ENCODE measurements around the gene NEB.

- TF ChIP-seq CREB1 (IDR thresholded peaks at IDR 0.05; ENCODE audit: low read depth) (no peak), REST (IDR thresholded peaks at IDR 0.05; ENCODE audit: low read depth) (no peak), TAF1 (IDR thresholded peaks at IDR 0.05; ENCODE audit: low read depth) (no peak), EP300 (IDR thresholded peaks at IDR 0.05; ENCODE audit: borderline replicate concordance) (no peak), RAD21 (IDR thresholded peaks at IDR 0.05; ENCODE audit: low read depth) (no peak), TEAD4 (IDR thresholded peaks at IDR 0.05) (no peak), USF1 (IDR thresholded peaks at IDR 0.05) (no peak), YY1 (IDR thresholded peaks at IDR 0.05; ENCODE audit: low read depth) (no peak), NFIC (IDR thresholded peaks at IDR 0.05) (no peak), MAX (IDR thresholded peaks at IDR 0.05) (no peak), TCF12 (IDR thresholded peaks at IDR 0.05; ENCODE audit: low read depth) (no peak)
These were observed 48.3 kb upstream of the NEB start for GRCh38 chr2:151782378-151783132.

Measured in Ishikawa (cell line).